Measurements from ENCODE around the gene OR5K2. TPM values are rescaled to one million over a fixed set of nuclear protein-coding genes. Genes with fewer than 3 reads are reported as not detected.

The OR5K2 gene
- total RNA-seq, 1 donor from 2014 or later, result not detected

DNA sequence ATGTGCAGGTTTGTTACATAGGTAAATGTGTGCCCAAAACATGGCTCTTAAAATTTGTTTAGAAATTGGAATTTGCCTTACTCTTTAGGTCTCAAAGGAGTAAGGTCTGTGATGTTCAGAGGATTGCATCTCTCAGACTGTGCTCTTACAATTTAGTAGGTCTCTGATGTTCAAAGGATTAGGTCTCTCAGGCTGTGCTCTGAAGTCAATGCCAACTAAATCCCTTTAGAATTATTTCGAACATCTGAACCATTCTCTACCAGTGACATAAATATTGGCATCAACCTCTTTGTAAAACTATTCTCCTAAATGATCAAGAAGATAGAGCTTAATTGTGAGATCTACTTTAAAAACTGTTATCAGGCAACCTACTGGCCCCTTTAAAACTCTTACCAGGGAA, 34.6 kb upstream of the OR5K2 start, which contains the start of gene OR5K1:
Gene OR5K1 (plus strand): TSS at position 301 of the 400 bp plus-strand sequence. CDS start 6,376 bp downstream, outside the sequence.
- DNase-seq (ENCODE audit: low read depth), result no peak
- TF ChIP-seq, protein P1, sequence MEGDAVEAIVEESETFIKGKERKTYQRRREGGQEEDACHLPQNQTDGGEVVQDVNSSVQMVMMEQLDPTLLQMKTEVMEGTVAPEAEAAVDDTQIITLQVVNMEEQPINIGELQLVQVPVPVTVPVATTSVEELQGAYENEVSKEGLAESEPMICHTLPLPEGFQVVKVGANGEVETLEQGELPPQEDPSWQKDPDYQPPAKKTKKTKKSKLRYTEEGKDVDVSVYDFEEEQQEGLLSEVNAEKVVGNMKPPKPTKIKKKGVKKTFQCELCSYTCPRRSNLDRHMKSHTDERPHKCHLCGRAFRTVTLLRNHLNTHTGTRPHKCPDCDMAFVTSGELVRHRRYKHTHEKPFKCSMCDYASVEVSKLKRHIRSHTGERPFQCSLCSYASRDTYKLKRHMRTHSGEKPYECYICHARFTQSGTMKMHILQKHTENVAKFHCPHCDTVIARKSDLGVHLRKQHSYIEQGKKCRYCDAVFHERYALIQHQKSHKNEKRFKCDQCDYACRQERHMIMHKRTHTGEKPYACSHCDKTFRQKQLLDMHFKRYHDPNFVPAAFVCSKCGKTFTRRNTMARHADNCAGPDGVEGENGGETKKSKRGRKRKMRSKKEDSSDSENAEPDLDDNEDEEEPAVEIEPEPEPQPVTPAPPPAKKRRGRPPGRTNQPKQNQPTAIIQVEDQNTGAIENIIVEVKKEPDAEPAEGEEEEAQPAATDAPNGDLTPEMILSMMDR (conservative IDR thresholded peaks at IDR 0.05; ENCODE audit: low read depth, low read length), result no peak

DNA sequence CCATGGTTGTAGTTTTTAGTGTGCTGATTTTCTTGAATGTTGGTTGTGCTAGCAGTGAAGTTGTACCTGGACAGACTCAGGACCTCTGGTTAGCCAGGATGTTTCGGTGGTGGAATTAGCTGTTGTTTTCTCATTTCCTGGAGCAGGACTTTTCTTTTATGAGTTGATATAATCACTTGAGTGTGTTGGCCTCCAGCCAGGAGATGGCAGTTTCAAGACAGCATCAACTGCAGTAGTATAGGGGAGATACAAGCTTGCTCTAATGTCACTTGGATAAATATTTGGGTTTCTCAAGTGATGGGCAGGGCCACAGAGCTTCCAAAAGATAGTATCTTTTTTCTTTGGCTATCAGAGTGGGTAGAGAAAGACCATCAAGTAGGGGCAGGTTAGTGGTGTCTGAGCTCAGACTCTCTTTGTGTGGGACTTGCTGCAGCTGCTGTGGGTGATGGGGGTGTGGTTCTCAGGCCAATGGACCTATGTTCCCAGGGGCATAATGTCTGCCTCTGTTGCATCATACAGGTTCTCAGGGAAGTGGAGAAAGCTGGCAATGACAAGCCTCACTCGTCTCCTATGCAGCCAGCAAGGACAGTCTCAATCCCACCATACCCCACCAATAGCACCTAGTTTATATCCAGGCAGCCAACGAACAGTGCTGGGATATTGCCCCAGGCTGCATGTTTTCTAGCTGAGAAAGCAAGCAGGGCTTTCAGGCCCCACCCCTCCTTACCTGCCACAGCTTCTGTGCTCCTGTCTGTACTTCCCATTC, 14.6 kb upstream of the OR5K2 start:
- H3K4me3 ChIP-seq (ENCODE audit: low read depth, low read length), result no peak overlapping the region
- TF ChIP-seq, protein P1 (conservative IDR thresholded peaks at IDR 0.05; ENCODE audit: low read depth, low read length), result no peak
- DNase-seq (ENCODE audit: low read depth), result no peak

More for the DNA sequence above, 34.6 kb upstream of the OR5K2 start, which contains the start of gene OR5K1:
- H3K4me3 ChIP-seq (ENCODE audit: low read depth, low read length), result no peak within 1 kb of the TSS

GRCh38 chr3:98483626-98484025, 13.9 kb upstream of the OR5K2 start:
- no peak overlapping the region for H3K4me3 ChIP-seq (ENCODE audit: low read depth, low read length)
- TF ChIP-seq, protein P1 (conservative IDR thresholded peaks at IDR 0.05; ENCODE audit: low read depth, low read length), result no peak
- DNase-seq (ENCODE audit: low read depth), result no peak

GRCh38 chr3:98500019-98500418, 2.5 kb downstream of the OR5K2 start:
- no peak for DNase-seq (ENCODE audit: low read depth)

DNA sequence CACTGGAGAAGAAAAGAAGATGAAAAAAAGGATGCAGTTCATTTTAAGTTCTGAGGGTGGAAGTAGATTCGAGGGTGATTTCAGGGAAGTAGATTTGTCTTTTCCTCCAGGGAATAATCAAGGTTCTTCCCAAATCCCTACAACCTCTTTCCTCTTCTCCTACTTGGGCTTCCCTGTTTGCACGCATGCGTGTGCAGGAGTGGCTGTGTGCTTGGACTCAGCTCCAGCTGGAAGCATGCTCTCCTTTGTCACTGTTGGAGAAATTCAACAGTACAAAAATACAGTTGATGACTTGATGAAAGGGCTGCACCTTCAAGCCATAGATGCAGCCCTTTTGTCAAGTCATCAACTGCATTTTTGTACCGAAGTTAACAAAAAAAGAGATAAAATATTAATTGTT, 3.8 kb downstream of the OR5K2 start:
- H3K4me3 ChIP-seq (ENCODE audit: low read depth, low read length), result no peak overlapping the region
- DNase-seq (ENCODE audit: low read depth), result no peak
- TF ChIP-seq, protein P1 (conservative IDR thresholded peaks at IDR 0.05; ENCODE audit: low read depth, low read length), result no peak

More at GRCh38 chr3:98500019-98500418, 2.5 kb downstream of the OR5K2 start:
- TF ChIP-seq, protein P1 (conservative IDR thresholded peaks at IDR 0.05; ENCODE audit: low read depth, low read length), result no peak
- H3K4me3 ChIP-seq (ENCODE audit: low read depth, low read length), result no peak overlapping the region

DNA sequence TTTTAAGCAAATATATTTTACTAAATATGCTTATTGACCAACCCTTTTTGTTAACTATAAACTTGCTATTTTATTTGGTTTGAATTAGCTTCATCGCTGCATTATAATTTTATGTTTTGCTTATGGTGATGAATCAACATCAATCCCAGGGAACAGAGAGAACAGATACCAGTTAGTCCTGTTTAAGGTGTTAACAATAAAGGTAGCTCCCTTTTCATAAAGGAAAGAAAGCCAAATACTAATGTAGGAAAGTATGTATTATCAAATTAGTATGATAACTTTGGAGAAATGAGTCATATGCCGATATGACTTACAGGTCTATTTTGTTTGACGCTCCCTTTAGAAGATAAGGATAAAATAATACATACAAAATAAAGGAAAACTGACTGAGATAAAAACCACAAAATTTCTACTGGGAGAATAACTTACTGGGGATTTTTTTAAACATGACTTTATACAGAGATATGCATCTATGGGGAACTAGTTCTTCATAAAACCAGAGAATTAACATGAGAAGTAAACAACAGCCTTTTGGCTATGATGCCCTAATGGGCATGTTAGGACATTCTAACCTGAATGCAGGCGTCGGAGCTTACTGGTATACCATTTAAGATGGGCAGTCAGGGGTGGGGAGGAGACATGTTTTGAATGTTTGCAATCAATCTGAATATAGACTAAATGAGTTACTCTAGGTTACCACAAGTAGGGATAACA, 4.5 kb downstream of the OR5K2 start:
- TF ChIP-seq, protein P1 (conservative IDR thresholded peaks at IDR 0.05; ENCODE audit: low read depth, low read length), result no peak
- no peak for DNase-seq (ENCODE audit: low read depth)

More for the DNA sequence above, 4.5 kb downstream of the OR5K2 start:
- no peak overlapping the region for H3K4me3 ChIP-seq (ENCODE audit: low read depth, low read length)

All from epithelial cell of proximal tubule (primary cell).